OCI-LY1 (cell line): Measurements from ENCODE around the gene CCZ1.
"Not testable (repeated sequence)": the region's sequence is repeated elsewhere in the genome, so short reads cannot be mapped to it uniquely, and the experiment has no call there.

Experiments
- H2AFZ ChIP-seq: fragments of 200-600 bp; sonication (generic), shearing (Covaris generic); 2 replicates; pipeline ENCODE4 v1.6.0; 2014; ENCODE audit warnings: antibody characterized with exemption, mild to moderate bottlenecking, low read length
- H3F3A ChIP-seq: fragments of 200-600 bp; sonication (generic), shearing (Covaris generic); 2 replicates; pipeline ENCODE4 v1.6.0; 2014; ENCODE audit warnings: mild to moderate bottlenecking, antibody characterized with exemption, low read length, moderate library complexity; ENCODE audit not compliant: insufficient read depth
- H3K27ac ChIP-seq: fragments of 200-600 bp; sonication (generic); 2 replicates; pipeline ENCODE4 v1.5.1; 2014; ENCODE audit warnings: low read length, mixed run types, mild to moderate bottlenecking, low read depth; ENCODE audit not compliant: poor library complexity, severe bottlenecking
- H3K27me3 ChIP-seq: fragments of 200-600 bp; sonication (generic); 2 replicates; pipeline ENCODE4 v1.6.0; 2014; ENCODE audit warnings: antibody characterized with exemption, mild to moderate bottlenecking, low read length, moderate library complexity; ENCODE audit not compliant: insufficient read depth
- H3K36me3 ChIP-seq: fragments of 200-600 bp; sonication (generic); 2 replicates; pipeline ENCODE4 v1.6.1; 2014; ENCODE audit warnings: mild to moderate bottlenecking, antibody characterized with exemption, low read length, moderate library complexity, mixed read lengths; ENCODE audit not compliant: insufficient read depth
- H3K4me1 ChIP-seq: fragments of 200-600 bp; sonication (generic); 2 replicates; pipeline ENCODE4 v1.5.1; 2014; ENCODE audit warnings: mild to moderate bottlenecking, low read length, moderate library complexity; ENCODE audit not compliant: insufficient read depth, severe bottlenecking
- H3K4me2 ChIP-seq: fragments of 200-600 bp; sonication (generic), shearing (Covaris generic); 2 replicates; pipeline ENCODE4 v1.6.1; 2014; ENCODE audit warnings: low read length
- H3K4me3 ChIP-seq: fragments of 200-600 bp; sonication (generic); 2 replicates; pipeline ENCODE4 v1.5.1; 2014; ENCODE audit warnings: low read length, low read depth, mild to moderate bottlenecking, mixed read lengths; ENCODE audit not compliant: poor library complexity, severe bottlenecking
- H3K79me2 ChIP-seq: fragments of 200-600 bp; shearing (Covaris generic); 2 replicates; pipeline ENCODE4 v1.6.1; 2016; ENCODE audit warnings: mixed run types, low read length, mixed read lengths; ENCODE audit not compliant: insufficient read depth
- H3K9ac ChIP-seq: fragments of 200-600 bp; sonication (generic), shearing (Covaris generic); 2 replicates; pipeline ENCODE4 v1.6.1; 2014; ENCODE audit warnings: mild to moderate bottlenecking, low read length, mixed read lengths
- H3K9me2 ChIP-seq: fragments of 200-600 bp; sonication (generic), shearing (Covaris generic); 2 replicates; pipeline ENCODE4 v1.6.1; 2014; ENCODE audit warnings: low read depth, mild to moderate bottlenecking, low read length, mixed read lengths
- H3K9me3 ChIP-seq: fragments of 200-600 bp; shearing (Covaris generic); 2 replicates; pipeline ENCODE4 v1.6.1; 2014; ENCODE audit warnings: low read length, mixed read lengths
- H4K20me1 ChIP-seq: fragments of 200-600 bp; sonication (generic), shearing (Covaris generic); 2 replicates; pipeline ENCODE4 v1.6.0; 2016; ENCODE audit warnings: mild to moderate bottlenecking, low read length; ENCODE audit not compliant: insufficient read depth
- CTCF ChIP-seq: fragments of 200-600 bp; sonication (generic), shearing (Covaris generic); IDR thresholded peaks from 2 replicates; pipeline ENCODE4 v1.5.1; 2017; ENCODE audit warnings: mild to moderate bottlenecking, antibody characterized with exemption, low read length, moderate library complexity, mixed read lengths
- EZH2 ChIP-seq: fragments of 200-600 bp; sonication (generic), shearing (Covaris generic); IDR thresholded peaks from 2 replicates; pipeline ENCODE4 v1.8.0; 2017; ENCODE audit warnings: borderline replicate concordance, mixed run types, mild to moderate bottlenecking, antibody characterized with exemption, low read length, moderate library complexity, mixed read lengths

The CCZ1 gene

GRCh38 chr7:5861281-5861680 lies 37.3 kb upstream of the CCZ1 start:
- not testable (repeated sequence) for H2AFZ ChIP-seq

GRCh38 chr7:5862753-5863366 lies 35.7 kb upstream of the CCZ1 start:
- not testable (repeated sequence) for H3K4me2 ChIP-seq, H3K9ac ChIP-seq, H3K9me3 ChIP-seq, H3K36me3 ChIP-seq, H3K4me1 ChIP-seq, H3K79me2 ChIP-seq, H3K9me2 ChIP-seq, H3K27ac ChIP-seq, H3K27me3 ChIP-seq, H3F3A ChIP-seq, H3K4me3 ChIP-seq, H4K20me1 ChIP-seq, H2AFZ ChIP-seq

More at GRCh38 chr7:5861281-5861680, 37.3 kb upstream of the CCZ1 start:
- not testable (repeated sequence) for H3K27ac ChIP-seq, H3K79me2 ChIP-seq, H3K36me3 ChIP-seq, H3K4me3 ChIP-seq, H3K4me2 ChIP-seq, H3K9me2 ChIP-seq, H3K9me3 ChIP-seq, H3K4me1 ChIP-seq, H4K20me1 ChIP-seq, H3F3A ChIP-seq, H3K27me3 ChIP-seq, H3K9ac ChIP-seq

- H3K4me1 ChIP-seq, H3K27ac ChIP-seq, H3K9me3 ChIP-seq, H3F3A ChIP-seq, H3K9ac ChIP-seq, H3K27me3 ChIP-seq, H3K4me2 ChIP-seq, H3K4me3 ChIP-seq, H3K9me2 ChIP-seq, H2AFZ ChIP-seq, H3K79me2 ChIP-seq, H3K36me3 ChIP-seq, H4K20me1 ChIP-seq: not testable (repeated sequence)
Measured at GRCh38 chr7:5865279-5865931, 33.1 kb upstream of the CCZ1 start.

- Histone ChIP-seq H3K4me2 (no peak overlapping the region), H2AFZ (no peak overlapping the region), H3K36me3 (no peaks in the 10 kb centered on the region), H3K4me1 (no peaks in the 10 kb centered on the region), H3K9me2 (no peaks in the 10 kb centered on the region), H3K79me2 (no peaks in the 10 kb centered on the region), H3K27ac (no peak overlapping the region), H3K4me3 (no peak overlapping the region), H3F3A (no peaks in the 10 kb centered on the region), H4K20me1 (no peaks in the 10 kb centered on the region), H3K9me3 (no peaks in the 10 kb centered on the region), H3K9ac (no peak overlapping the region), H3K27me3 (no peaks in the 10 kb centered on the region)
- TF ChIP-seq EZH2: no peak
- no peak for TF ChIP-seq CTCF
Measured at GRCh38 chr7:5867060-5867459, 31.5 kb upstream of the CCZ1 start.

- H3K79me2 ChIP-seq, H3K27ac ChIP-seq, H3F3A ChIP-seq, H3K4me2 ChIP-seq, H2AFZ ChIP-seq, H3K4me1 ChIP-seq, H3K36me3 ChIP-seq, H3K4me3 ChIP-seq, H4K20me1 ChIP-seq, H3K27me3 ChIP-seq, H3K9me2 ChIP-seq, H3K9me3 ChIP-seq, H3K9ac ChIP-seq: not testable (repeated sequence)
Measured at GRCh38 chr7:5868928-5869341, 29.6 kb upstream of the CCZ1 start.
